Panc1 (cell line): Measurements from ENCODE around the gene SEC62. TPM values are rescaled to one million over a fixed set of nuclear protein-coding genes. Genes with fewer than 3 reads are reported as not detected.

ENCODE experiments used
- ATAC-seq: fragments of 200-7000 bp; cut with Tn5 transposase; 2 replicates; pipeline ENCODE4 v1.9.1; 2020; ENCODE audit warnings: mild to moderate bottlenecking, moderate library complexity
- BruUV-seq: library from RNA; stranded (reverse); fragments of 400-500 nt; replicated peaks from 2 replicates; lab custom pipeline; 2021; lab: Mats Ljungman, UMichigan
- CTCF ChIA-PET: fragments of 300-600 bp; sonication (Branson Sonifier 250); formaldehyde crosslinking; loops from one replicate; lab custom pipeline; 2022; ENCODE audit warnings: antibody characterized with exemption; lab: Charles Lee
- POLR2A ChIA-PET: fragments of 300-600 bp; sonication (Branson Sonifier 250); formaldehyde crosslinking; loops from one replicate; lab custom pipeline; 2022; ENCODE audit warnings: antibody characterized with exemption; lab: Charles Lee
- DNase-seq: peaks from one replicate; pipeline ENCODE4 v3.0.0-alpha.2; 2010; ENCODE audit warnings: low read depth, low spot score
- H3K27ac ChIP-seq: 2 replicates; pipeline ENCODE4 v1.5.1; 2011; ENCODE audit warnings: mild to moderate bottlenecking, low read length, inconsistent platforms
- H3K27me3 ChIP-seq: fragments of 200-500 bp; sonication (Bioruptor generic); 2 replicates; pipeline ENCODE4 v1.6.0; 2014; ENCODE audit warnings: low read length, inconsistent platforms; ENCODE audit not compliant: control insufficient read depth, insufficient read depth
- H3K36me3 ChIP-seq: fragments of 200-500 bp; sonication (Bioruptor generic); 2 replicates; pipeline ENCODE4 v1.5.1; 2014; ENCODE audit warnings: inconsistent platforms, mild to moderate bottlenecking, low read length, moderate library complexity; ENCODE audit not compliant: control insufficient read depth, insufficient read depth
- H3K4me1 ChIP-seq: 2 replicates; pipeline ENCODE4 v1.5.1; 2011; ENCODE audit warnings: inconsistent platforms, mild to moderate bottlenecking, low read length, moderate library complexity; ENCODE audit not compliant: control insufficient read depth, insufficient read depth
- H3K4me3 ChIP-seq, 2 experiments: 2 replicates each; pipeline ENCODE4 v1.5.1; 2011 to 2012; ENCODE audit warnings: low read depth in 2 of 2, low read length in 2 of 2, mild to moderate bottlenecking in 2 of 2, inconsistent platforms in 1 of 2, moderate library complexity in 1 of 2
- H3K9me3 ChIP-seq: fragments of 200-500 bp; sonication (Bioruptor generic); 2 replicates; pipeline ENCODE4 v1.5.1; 2014; ENCODE audit warnings: low read depth, mild to moderate bottlenecking, inconsistent platforms, low read length, moderate library complexity; ENCODE audit not compliant: control insufficient read depth, insufficient read depth
- CTCF ChIP-seq: fragments of 450-650 bp; IDR thresholded peaks from 2 replicates; pipeline ENCODE4 v1.5.1; 2017; ENCODE audit warnings: mild to moderate bottlenecking
- POLR2AphosphoS5 ChIP-seq: IDR thresholded peaks from 2 replicates; pipeline ENCODE4 v1.6.1; 2012; ENCODE audit warnings: mild to moderate bottlenecking, low read depth, low read length, moderate library complexity
- REST ChIP-seq, 2 experiments: IDR thresholded peaks; 2 replicates each; pipeline ENCODE4 v1.6.1; 2011 to 2012; ENCODE audit warnings: low read depth in 2 of 2, control low read depth in 1 of 2, low read length in 1 of 2, mild to moderate bottlenecking in 1 of 2, moderate library complexity in 1 of 2; ENCODE audit not compliant: insufficient read depth in 1 of 2
- SIN3A ChIP-seq: IDR thresholded peaks from 2 replicates; pipeline ENCODE4 v1.6.1; 2012; ENCODE audit warnings: low read depth, mild to moderate bottlenecking, low read length, moderate library complexity, borderline replicate concordance; ENCODE audit not compliant: insufficient read depth
- TCF7L2 ChIP-seq: IDR thresholded peaks from 2 replicates; pipeline ENCODE4 v1.6.1; 2011; ENCODE audit warnings: mild to moderate bottlenecking, low read depth, low read length, inconsistent platforms
- in situ Hi-C: cut with HindIII; loops from 2 replicates; pipeline ENCODE4 v1.10.0; 2016; ENCODE audit warnings: low sequenced_read_pairs, low pct_unique_long_range_greater_than_20kb
- intact Hi-C: fragments of 100-400 bp; cut with micrococcal nuclease; formaldehyde crosslinking; loops from one replicate; pipeline ENCODE4 v1.10.0; 2022; ENCODE audit not compliant: unreplicated experiment
- total RNA-seq: library from RNA; stranded (reverse); gene quantifications from one replicate; pipeline ENCODE4 v1.2.1, GENCODE V29; 2021; ENCODE audit not compliant: unreplicated experiment

Gene SEC62
- total RNA-seq, 1 experiment from 2014 or later: 89.9 TPM

- in situ Hi-C loops (no loop called here), intact Hi-C loops (no loop called here)
- no peak overlapping the region for H3K27ac ChIP-seq
- POLR2A ChIA-PET: no interaction called here
- CTCF ChIA-PET: no interaction called here
- peaks cover 8% of the 10 kb centered on the region for H3K27me3 ChIP-seq
- no peak overlapping the region for H3K4me3 ChIP-seq
- no peak for TF ChIP-seq POLR2AphosphoS5
- 0 out of 2 replicates have a peak, but pooled peaks have one; percentile 8 for TF ChIP-seq CTCF
- no peaks in the 10 kb centered on the region for H3K4me1 ChIP-seq
- no peaks in the 10 kb centered on the region for H3K36me3 ChIP-seq
- no peak for ATAC-seq
- no TSS peak for BruUV-seq
- no peak for DNase-seq
- no peaks in the 10 kb centered on the region for H3K9me3 ChIP-seq
Observed at GRCh38 chr3:169929830-169930519, 36.6 kb upstream of the SEC62 start.

- Histone ChIP-seq H3K4me3 (no peak overlapping the region), H3K36me3 (no peaks in the 10 kb centered on the region), H3K27ac (no peak overlapping the region), H3K9me3 (no peaks in the 10 kb centered on the region), H3K4me1 (no peaks in the 10 kb centered on the region), H3K27me3 (peaks cover 15% of the 10 kb centered on the region)
- in situ Hi-C loops (no loop called here), intact Hi-C loops (no loop called here)
- ChIA-PET POLR2A (no interaction called here), CTCF (no interaction called here)
- no peak for ATAC-seq
- no peak for TF ChIP-seq CTCF
- no peak for TF ChIP-seq TCF7L2
- TF ChIP-seq SIN3A: no peak
- TF ChIP-seq POLR2AphosphoS5: no peak
- TF ChIP-seq REST (IDR thresholded peaks at IDR 0.05; ENCODE audit: insufficient read depth in 1 of 2, low read depth in 2 of 2, low read length in 1 of 2): no peak
- BruUV-seq: no TSS peak
- no peak for DNase-seq
Observed at GRCh38 chr3:169930843-169931242, 35.8 kb upstream of the SEC62 start.
